PC-3 (cell line): ENCODE data around the gene ZBTB7C.

Experiments used
- CTCF ChIP-seq: fragments of 300-600 bp; sonication (generic); conservative IDR thresholded peaks from 2 replicates; pipeline ENCODE4 v1.5.1; 2017; ENCODE audit warnings: antibody characterized with exemption, low read depth, mild to moderate bottlenecking, low read length
- EZH2 ChIP-seq: fragments of 300-600 bp; sonication (generic); IDR thresholded peaks from one replicate; pipeline ENCODE4 v1.6.1; 2017; ENCODE audit warnings: antibody characterized with exemption, mild to moderate bottlenecking, low read length; ENCODE audit not compliant: unreplicated experiment
- EZH2phosphoT487 ChIP-seq: fragments of 300-600 bp; sonication (generic); IDR thresholded peaks from 2 replicates; pipeline ENCODE4 v1.6.1; 2018; ENCODE audit warnings: mild to moderate bottlenecking, antibody characterized with exemption, low read length, borderline replicate concordance

GRCh38 chr18:48393170-48393569 lies 16.0 kb downstream of the ZBTB7C start:
- TF ChIP-seq CTCF (no peak), EZH2 (no peak), EZH2phosphoT487 (no peak)
